MV-4-11 (cell line): ENCODE data around the gene CHCHD6.

ENCODE experiments used
- DNase-seq: peaks from one replicate; lab custom pipeline; 2025; lab: John Stamatoyannopoulos, UW

Gene CHCHD6

GRCh38 chr3:126743350-126743749 is 39.3 kb downstream of the CHCHD6 start:
- DNase-seq = no peak

- no peak for DNase-seq
Observed at GRCh38 chr3:126743781-126744180, 39.7 kb downstream of the CHCHD6 start.

- no peak for DNase-seq
Observed at GRCh38 chr3:126745760-126746394, 41.8 kb downstream of the CHCHD6 start.

- no peak for DNase-seq
Observed at GRCh38 chr3:126746395-126747177, 42.5 kb downstream of the CHCHD6 start.

- DNase-seq = no peak
Observed at GRCh38 chr3:126747768-126748167, 43.7 kb downstream of the CHCHD6 start.

- no peak for DNase-seq
Observed at GRCh38 chr3:126748701-126749546, 44.9 kb downstream of the CHCHD6 start.

- DNase-seq = no peak
Observed at GRCh38 chr3:126749547-126749875, 45.5 kb downstream of the CHCHD6 start.

GRCh38 chr3:126749931-126750755 is 46.1 kb downstream of the CHCHD6 start:
- no peak for DNase-seq

GRCh38 chr3:126750756-126751121 is 46.7 kb downstream of the CHCHD6 start:
- DNase-seq = no peak

- DNase-seq = no peak
Observed at GRCh38 chr3:126751611-126752302, 47.7 kb downstream of the CHCHD6 start.

GRCh38 chr3:126752303-126753190 is 48.5 kb downstream of the CHCHD6 start:
- DNase-seq = peak; percentile 51

- no peak for DNase-seq
Observed at GRCh38 chr3:126753191-126754160, 49.4 kb downstream of the CHCHD6 start.

GRCh38 chr3:126755866-126756265 is 51.8 kb downstream of the CHCHD6 start:
- no peak for DNase-seq

GRCh38 chr3:126758026-126758425 is 54.0 kb downstream of the CHCHD6 start:
- DNase-seq = no peak

- no peak for DNase-seq
Observed at GRCh38 chr3:126758882-126759281, 54.8 kb downstream of the CHCHD6 start.

- DNase-seq = no peak
Observed at GRCh38 chr3:126760541-126760940, 56.5 kb downstream of the CHCHD6 start.

- DNase-seq = no peak
Observed at GRCh38 chr3:126763035-126763434, 59.0 kb downstream of the CHCHD6 start.

GRCh38 chr3:126765187-126766069 is 61.4 kb downstream of the CHCHD6 start:
- DNase-seq = no peak
